Subcutaneous adipose tissue (tissue), 4 donors: ENCODE measurements around the gene SUPT6H. TPM values are rescaled to one million over a fixed set of nuclear protein-coding genes. Genes with fewer than 3 reads are reported as not detected.

ENCODE experiments used
- CTCF ChIP-seq: fragments of 450-650 bp; IDR thresholded peaks from one replicate; pipeline ENCODE4 v1.5.1; 2016; ENCODE audit warnings: low read depth, mild to moderate bottlenecking, control low read depth, antibody characterized with exemption, moderate library complexity
- total RNA-seq, 4 donors: library from RNA; depleted of rRNA; stranded (reverse); fragments of >200 nt; gene quantifications; one replicate each; pipeline ENCODE4 v1.1.0, GENCODE V29; 2016

The SUPT6H gene
- total RNA-seq, 4 donors from 2014 or later = 52.2 to 69.5 (median 61.4) TPM

- TF ChIP-seq CTCF = no peak
Observed at GRCh38 chr17:28618464-28618863, 43.5 kb upstream of the SUPT6H start.

GRCh38 chr17:28620010-28620409 is 42.0 kb upstream of the SUPT6H start:
- TF ChIP-seq CTCF = no peak

DNA sequence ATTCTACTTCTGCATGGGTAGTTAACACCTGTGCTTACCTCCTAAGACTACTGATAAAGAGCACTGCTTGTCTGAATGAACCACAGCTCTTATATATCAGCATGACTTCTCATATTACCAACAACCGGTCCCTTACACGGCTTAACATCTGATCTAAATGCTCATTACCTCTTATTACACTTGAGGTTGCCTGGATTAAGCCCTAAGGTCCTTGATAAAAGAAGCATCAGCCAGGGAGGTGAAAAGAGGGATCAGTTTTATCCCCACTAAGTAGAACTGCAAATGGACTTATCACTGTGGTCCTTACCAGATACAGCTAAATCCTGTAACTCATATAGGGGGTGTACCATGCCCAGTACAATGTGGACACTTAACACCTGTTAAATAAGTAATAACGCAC is 39.8 kb upstream of the SUPT6H start:
- no peak for TF ChIP-seq CTCF

DNA sequence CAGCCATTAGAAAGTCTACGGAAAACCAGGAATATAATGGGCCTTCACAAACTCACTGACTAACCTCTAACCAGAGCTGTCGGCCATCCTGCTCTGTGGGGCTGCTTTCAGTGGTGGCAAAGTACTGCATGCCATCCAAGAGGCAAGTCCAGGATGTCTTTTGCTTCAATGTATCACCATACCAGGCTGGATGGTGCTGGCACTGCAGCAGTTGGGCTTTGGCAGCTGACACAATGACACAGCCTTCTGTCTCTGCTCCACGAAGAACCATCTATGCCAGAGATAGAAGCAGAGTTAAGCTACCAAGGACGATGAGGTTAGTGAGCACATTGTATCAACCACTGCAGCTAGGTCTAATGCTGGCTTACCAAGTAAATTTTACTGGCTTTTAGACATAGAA is 38.3 kb upstream of the SUPT6H start:
- TF ChIP-seq CTCF = no peak

- TF ChIP-seq CTCF = no peak
Observed at GRCh38 chr17:28624148-28624547, 37.9 kb upstream of the SUPT6H start.

GRCh38 chr17:28626818-28627217 is 35.2 kb upstream of the SUPT6H start:
- TF ChIP-seq CTCF = no peak

DNA sequence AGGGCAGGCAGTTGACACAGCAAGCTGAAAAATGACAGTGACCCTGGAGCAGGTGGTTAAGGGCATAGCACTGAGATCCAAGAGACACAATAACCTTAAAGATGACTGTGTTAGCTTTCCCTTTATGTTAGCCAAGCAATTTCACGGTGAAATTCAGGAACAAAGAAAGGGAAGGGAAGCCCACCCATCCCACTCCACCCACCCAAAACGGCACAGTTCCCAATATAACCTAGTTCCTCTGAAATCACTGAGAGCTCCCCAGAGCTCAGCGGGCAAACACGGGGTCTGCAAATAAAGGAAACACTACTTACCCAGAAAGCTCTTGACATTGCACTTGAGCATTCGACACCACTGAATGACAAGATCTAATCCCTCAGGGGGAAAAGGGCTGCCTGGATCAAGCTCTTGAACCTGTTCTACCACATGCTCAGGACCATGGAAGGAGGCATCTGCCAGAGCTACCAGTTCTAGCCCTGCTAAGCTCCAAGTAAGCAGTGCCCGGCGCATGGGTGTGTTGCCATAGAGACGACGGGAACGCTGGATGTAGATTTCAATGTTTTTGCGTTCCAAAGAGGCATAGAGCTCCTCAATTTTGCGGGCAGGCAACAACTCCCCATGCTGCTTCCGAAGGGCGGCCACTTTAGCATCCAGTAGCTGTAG is 27.7 kb upstream of the SUPT6H start:
- no peak for TF ChIP-seq CTCF
